Measurements from ENCODE around the gene CEMP1. TPM values are rescaled to one million over a fixed set of nuclear protein-coding genes. Genes with fewer than 3 reads are reported as not detected.

CEMP1 gene
- total and polyA plus RNA-seq, 10 of the 15 experiments (the other 5 are each of a cell fraction or from before 2014, with no cell fraction given): 0.05 to 8.2 (median 1.5) TPM; not detected in 5

DNA sequence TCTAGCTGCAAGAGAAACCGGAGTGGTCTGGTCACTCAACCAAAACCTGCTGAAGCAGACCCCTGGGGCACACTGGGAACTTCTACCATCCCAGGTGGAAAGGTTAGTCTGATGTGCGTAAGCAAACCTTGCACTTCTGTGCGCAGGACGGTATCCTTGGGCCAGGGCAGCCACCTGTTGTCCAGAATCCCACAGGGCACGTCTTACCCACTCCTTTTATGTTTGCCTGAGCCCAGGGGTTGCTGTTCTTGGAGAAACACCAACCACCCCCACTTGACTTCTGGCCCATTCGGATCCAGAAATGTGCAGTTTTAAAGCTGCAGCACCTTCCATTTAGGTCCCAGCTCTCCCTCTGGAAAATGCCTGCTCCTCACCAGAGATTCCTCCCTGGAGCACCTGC is 37.6 kb downstream of the CEMP1 start (continued):
- TF ChIP-seq, protein P1, sequence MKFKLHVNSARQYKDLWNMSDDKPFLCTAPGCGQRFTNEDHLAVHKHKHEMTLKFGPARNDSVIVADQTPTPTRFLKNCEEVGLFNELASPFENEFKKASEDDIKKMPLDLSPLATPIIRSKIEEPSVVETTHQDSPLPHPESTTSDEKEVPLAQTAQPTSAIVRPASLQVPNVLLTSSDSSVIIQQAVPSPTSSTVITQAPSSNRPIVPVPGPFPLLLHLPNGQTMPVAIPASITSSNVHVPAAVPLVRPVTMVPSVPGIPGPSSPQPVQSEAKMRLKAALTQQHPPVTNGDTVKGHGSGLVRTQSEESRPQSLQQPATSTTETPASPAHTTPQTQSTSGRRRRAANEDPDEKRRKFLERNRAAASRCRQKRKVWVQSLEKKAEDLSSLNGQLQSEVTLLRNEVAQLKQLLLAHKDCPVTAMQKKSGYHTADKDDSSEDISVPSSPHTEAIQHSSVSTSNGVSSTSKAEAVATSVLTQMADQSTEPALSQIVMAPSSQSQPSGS (IDR thresholded peaks at IDR 0.05; ENCODE audit: low read length): no peak
- TF ChIP-seq, protein P2, sequence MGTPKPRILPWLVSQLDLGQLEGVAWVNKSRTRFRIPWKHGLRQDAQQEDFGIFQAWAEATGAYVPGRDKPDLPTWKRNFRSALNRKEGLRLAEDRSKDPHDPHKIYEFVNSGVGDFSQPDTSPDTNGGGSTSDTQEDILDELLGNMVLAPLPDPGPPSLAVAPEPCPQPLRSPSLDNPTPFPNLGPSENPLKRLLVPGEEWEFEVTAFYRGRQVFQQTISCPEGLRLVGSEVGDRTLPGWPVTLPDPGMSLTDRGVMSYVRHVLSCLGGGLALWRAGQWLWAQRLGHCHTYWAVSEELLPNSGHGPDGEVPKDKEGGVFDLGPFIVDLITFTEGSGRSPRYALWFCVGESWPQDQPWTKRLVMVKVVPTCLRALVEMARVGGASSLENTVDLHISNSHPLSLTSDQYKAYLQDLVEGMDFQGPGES (IDR thresholded peaks at IDR 0.05): no peak

DNA sequence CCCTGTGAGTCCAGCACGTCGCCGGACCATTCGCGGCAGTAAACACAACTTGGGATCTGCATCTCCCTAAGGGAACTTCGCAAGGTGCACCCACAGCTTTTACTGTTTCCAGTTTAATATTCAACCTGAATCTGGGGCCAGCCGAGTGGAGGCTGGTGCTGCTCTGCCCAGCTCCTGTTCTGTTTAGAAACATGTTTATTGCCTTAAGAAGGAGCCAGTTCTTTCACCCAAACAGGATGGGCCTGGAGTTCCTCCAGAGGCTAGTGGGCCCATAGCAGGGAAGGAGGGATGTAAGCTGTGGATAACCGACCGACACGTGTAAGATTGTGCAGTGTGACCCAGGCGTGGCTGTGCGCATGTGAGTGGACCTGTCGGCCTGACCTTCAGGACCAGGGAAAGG is 38.9 kb downstream of the CEMP1 start:
- FAIRE-seq: no peak
- WGBS (ENCODE audit: insufficient coverage, insufficient replicate concordance, low lambda C conversion rate, missing lambda C conversion rate): 92% methylated on average over 13 of the region's 13 CpGs
- no peak for TF ChIP-seq RAD51 (IDR thresholded peaks at IDR 0.05)
- TF ChIP-seq KLF5 (IDR thresholded peaks at IDR 0.05; ENCODE audit: partially characterized antibody): no peak
- TF ChIP-seq CBFB (IDR thresholded peaks at IDR 0.05; ENCODE audit: low read depth): no peak
- TF ChIP-seq IKZF1 (conservative IDR thresholded peaks at IDR 0.05): no peak
- no peak for TF ChIP-seq CHD4 (IDR thresholded peaks at IDR 0.05)
- no peak for TF ChIP-seq NFXL1 (IDR thresholded peaks at IDR 0.05; ENCODE audit: borderline replicate concordance)
- TF ChIP-seq POLR2AphosphoS5 (IDR thresholded peaks at IDR 0.05; ENCODE audit: low read length): no peak
- TF ChIP-seq, protein P3, sequence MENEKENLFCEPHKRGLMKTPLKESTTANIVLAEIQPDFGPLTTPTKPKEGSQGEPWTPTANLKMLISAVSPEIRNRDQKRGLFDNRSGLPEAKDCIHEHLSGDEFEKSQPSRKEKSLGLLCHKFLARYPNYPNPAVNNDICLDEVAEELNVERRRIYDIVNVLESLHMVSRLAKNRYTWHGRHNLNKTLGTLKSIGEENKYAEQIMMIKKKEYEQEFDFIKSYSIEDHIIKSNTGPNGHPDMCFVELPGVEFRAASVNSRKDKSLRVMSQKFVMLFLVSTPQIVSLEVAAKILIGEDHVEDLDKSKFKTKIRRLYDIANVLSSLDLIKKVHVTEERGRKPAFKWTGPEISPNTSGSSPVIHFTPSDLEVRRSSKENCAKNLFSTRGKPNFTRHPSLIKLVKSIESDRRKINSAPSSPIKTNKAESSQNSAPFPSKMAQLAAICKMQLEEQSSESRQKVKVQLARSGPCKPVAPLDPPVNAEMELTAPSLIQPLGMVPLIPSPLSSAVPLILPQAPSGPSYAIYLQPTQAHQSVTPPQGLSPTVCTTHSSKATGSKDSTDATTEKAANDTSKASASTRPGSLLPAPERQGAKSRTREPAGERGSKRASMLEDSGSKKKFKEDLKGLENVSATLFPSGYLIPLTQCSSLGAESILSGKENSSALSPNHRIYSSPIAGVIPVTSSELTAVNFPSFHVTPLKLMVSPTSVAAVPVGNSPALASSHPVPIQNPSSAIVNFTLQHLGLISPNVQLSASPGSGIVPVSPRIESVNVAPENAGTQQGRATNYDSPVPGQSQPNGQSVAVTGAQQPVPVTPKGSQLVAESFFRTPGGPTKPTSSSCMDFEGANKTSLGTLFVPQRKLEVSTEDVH (IDR thresholded peaks at IDR 0.05; ENCODE audit: low read depth, partially characterized antibody): no peak
- TF ChIP-seq ZNF622 (IDR thresholded peaks at IDR 0.05): no peak
- TF ChIP-seq STAT3 (IDR thresholded peaks at IDR 0.05; ENCODE audit: low read depth, low read length): no peak
- no peak for TF ChIP-seq FOXM1 (IDR thresholded peaks at IDR 0.05; ENCODE audit: low read depth, low read length)
- no peak for TF ChIP-seq YBX1 (IDR thresholded peaks at IDR 0.05)
- no peak for TF ChIP-seq KAT2A (conservative IDR thresholded peaks at IDR 0.05; ENCODE audit: control insufficient read depth, low read depth, low read length)
- no peak for TF ChIP-seq RBBP5 (conservative IDR thresholded peaks at IDR 0.05)
- TF ChIP-seq, protein P4, sequence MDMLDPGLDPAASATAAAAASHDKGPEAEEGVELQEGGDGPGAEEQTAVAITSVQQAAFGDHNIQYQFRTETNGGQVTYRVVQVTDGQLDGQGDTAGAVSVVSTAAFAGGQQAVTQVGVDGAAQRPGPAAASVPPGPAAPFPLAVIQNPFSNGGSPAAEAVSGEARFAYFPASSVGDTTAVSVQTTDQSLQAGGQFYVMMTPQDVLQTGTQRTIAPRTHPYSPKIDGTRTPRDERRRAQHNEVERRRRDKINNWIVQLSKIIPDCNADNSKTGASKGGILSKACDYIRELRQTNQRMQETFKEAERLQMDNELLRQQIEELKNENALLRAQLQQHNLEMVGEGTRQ (IDR thresholded peaks at IDR 0.05; ENCODE audit: borderline replicate concordance, low read depth, low read length): no peak
- TF ChIP-seq BHLHE40 (IDR thresholded peaks at IDR 0.05; ENCODE audit: borderline replicate concordance in 1 of 2, low read depth in 2 of 2, low read length in 1 of 2): no peak
- no peak for TF ChIP-seq CBX3 (IDR thresholded peaks at IDR 0.05; ENCODE audit: borderline replicate concordance, low read depth)
- no peak for TF ChIP-seq SMAD5 (IDR thresholded peaks at IDR 0.05; ENCODE audit: low read depth)

More for the DNA sequence above, 38.9 kb downstream of the CEMP1 start:
- Histone ChIP-seq H2AFZ (ENCODE audit: control insufficient read depth, low read depth, low read length) (no peak overlapping the region), H3K4me2 (ENCODE audit: control insufficient read depth, insufficient read depth) (no peak overlapping the region), H3K79me2 (ENCODE audit: control insufficient read depth, insufficient read depth, low read length) (no peaks in the 10 kb centered on the region), H3K4me3 (no peak overlapping the region), H3K27me3 (replicated peaks in 1 of 2; ENCODE audit: control insufficient read depth in 2 of 2, insufficient read depth in 2 of 2, low read length in 1 of 2) (no peaks in the 10 kb centered on the region), H3K4me1 (ENCODE audit: control insufficient read depth, insufficient read depth, low read length) (peaks cover 7% of the 10 kb centered on the region), H4K20me1 (ENCODE audit: control insufficient read depth, insufficient read depth) (no peaks in the 10 kb centered on the region), H3K9me3 (replicated peaks; ENCODE audit: control insufficient read depth, insufficient read depth, low read length) (no peaks in the 10 kb centered on the region), H3K9ac (ENCODE audit: control insufficient read depth, insufficient read depth, low read length) (no peak overlapping the region), H3K27ac (ENCODE audit: control insufficient read depth, insufficient read depth) (no peak overlapping the region), H3K36me3 (ENCODE audit: control insufficient read depth in 2 of 2, insufficient read depth in 2 of 2, low read length in 1 of 2) (peaks cover 0 to 9% of the 10 kb centered on the region in 2 experiments; a peak in 2 of 4 replicates)
- SMC1A ChIA-PET (ENCODE audit: uncharacterized antibody, unreplicated experiment): no interaction called here
- CTCF ChIA-PET: no interaction called here
- DNase-seq (ENCODE audit: low read depth, low spot score) (no peak), ATAC-seq (no peak)
- BruUV-seq (replicated peaks): no TSS peak
- POLR2A ChIA-PET: no interaction called here
- in situ Hi-C loops (cut with MboI): loop anchor here (10.0 kb wide), 1 partner anchor 477 kb away; the partner anchor contains the start of gene NPW
- RAD21 ChIA-PET (ENCODE audit: unreplicated experiment): no interaction called here
- intact Hi-C loops (cut with micrococcal nuclease; ENCODE audit: unreplicated experiment): no loop called here
